ENCODE results near the gene EGFL7. TPM values are rescaled to one million over a fixed set of nuclear protein-coding genes. Genes with fewer than 3 reads are reported as not detected.

Gene EGFL7
- total and polyA plus RNA-seq, 2 of the 13 experiments (the other 11 are each of a cell fraction or from before 2014, with no cell fraction given) = 0.20 to 5.1 TPM

DNA sequence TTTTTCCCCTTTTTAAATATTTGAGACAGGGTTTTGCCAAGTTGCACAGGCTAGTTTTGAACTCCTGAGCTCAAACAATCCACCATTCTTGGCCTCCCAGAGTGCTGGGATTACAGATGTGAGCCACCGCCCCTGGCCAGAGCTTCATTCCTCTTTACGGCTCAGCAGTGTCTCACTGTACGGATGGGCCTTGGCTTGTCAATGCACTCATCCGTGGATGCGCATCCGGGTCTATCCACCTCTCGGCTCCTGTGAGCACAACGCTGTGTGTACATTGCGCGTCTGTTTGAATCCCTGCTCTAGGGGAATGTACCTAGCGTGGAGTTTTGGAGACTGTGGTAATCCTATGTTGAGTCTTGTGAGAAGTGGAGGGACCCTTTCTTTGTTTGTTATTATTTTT is 10.9 kb upstream of the EGFL7 start:
- Histone ChIP-seq H3K4me3 (replicated peaks in 1 of 3; ENCODE audit: insufficient read depth in 1 of 3, low read depth in 2 of 3, low read length in 3 of 3) (no peak overlapping the region), H3K4me2 (ENCODE audit: low read depth, low read length) (no peak overlapping the region), H3K79me2 (ENCODE audit: insufficient read depth, low read length) (no peaks in the 10 kb centered on the region), H4K20me1 (ENCODE audit: insufficient read depth, low read length) (no peaks in the 10 kb centered on the region), H3K27me3 (ENCODE audit: control insufficient read depth in 1 of 2, insufficient read depth in 2 of 2, low read length in 2 of 2) (peaks cover 22 to 55% of the 10 kb centered on the region in 2 experiments; a peak in 4 of 5 replicates), H3K9me3 (ENCODE audit: low read length) (no peaks in the 10 kb centered on the region), H3K4me1 (ENCODE audit: insufficient read depth, low read length) (peaks cover 18% of the 10 kb centered on the region), H3K36me3 (replicated peaks in 1 of 2; ENCODE audit: control insufficient read depth in 1 of 2, insufficient read depth in 2 of 2, low read length in 2 of 2) (no peaks in the 10 kb centered on the region), H3K27ac (ENCODE audit: extremely low read length, insufficient read depth, low read length) (no peak overlapping the region), H2AFZ (ENCODE audit: low read length) (no peak overlapping the region), H3K9ac (ENCODE audit: insufficient read depth, low read depth, low read length) (no peak overlapping the region)
- POLR2A ChIA-PET = no interaction called here
- FAIRE-seq (no peak), DNase-seq (ENCODE audit: low spot score) (no peak), ATAC-seq (no peak)
- TF ChIP-seq ZIK1 (CRISPR knock-in tag; IDR thresholded peaks at IDR 0.05; ENCODE audit: borderline replicate concordance, low read depth) (no peak), ZSCAN9 (CRISPR knock-in tag; IDR thresholded peaks at IDR 0.05; ENCODE audit: borderline replicate concordance) (no peak), ESRRA (CRISPR knock-in tag; IDR thresholded peaks at IDR 0.05; ENCODE audit: low read depth) (no peak), ZNF713 (CRISPR knock-in tag; IDR thresholded peaks at IDR 0.05) (no peak)
- TF ChIP-seq, protein P1, sequence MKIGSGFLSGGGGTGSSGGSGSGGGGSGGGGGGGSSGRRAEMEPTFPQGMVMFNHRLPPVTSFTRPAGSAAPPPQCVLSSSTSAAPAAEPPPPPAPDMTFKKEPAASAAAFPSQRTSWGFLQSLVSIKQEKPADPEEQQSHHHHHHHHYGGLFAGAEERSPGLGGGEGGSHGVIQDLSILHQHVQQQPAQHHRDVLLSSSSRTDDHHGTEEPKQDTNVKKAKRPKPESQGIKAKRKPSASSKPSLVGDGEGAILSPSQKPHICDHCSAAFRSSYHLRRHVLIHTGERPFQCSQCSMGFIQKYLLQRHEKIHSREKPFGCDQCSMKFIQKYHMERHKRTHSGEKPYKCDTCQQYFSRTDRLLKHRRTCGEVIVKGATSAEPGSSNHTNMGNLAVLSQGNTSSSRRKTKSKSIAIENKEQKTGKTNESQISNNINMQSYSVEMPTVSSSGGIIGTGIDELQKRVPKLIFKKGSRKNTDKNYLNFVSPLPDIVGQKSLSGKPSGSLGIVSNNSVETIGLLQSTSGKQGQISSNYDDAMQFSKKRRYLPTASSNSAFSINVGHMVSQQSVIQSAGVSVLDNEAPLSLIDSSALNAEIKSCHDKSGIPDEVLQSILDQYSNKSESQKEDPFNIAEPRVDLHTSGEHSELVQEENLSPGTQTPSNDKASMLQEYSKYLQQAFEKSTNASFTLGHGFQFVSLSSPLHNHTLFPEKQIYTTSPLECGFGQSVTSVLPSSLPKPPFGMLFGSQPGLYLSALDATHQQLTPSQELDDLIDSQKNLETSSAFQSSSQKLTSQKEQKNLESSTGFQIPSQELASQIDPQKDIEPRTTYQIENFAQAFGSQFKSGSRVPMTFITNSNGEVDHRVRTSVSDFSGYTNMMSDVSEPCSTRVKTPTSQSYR (CRISPR knock-in tag; IDR thresholded peaks at IDR 0.05; ENCODE audit: borderline replicate concordance) = no peak
- intact Hi-C loops (cut with micrococcal nuclease; ENCODE audit: unreplicated experiment) (no loop called here), in situ Hi-C loops (cut with HindIII; ENCODE audit: extremely low pct_ligation_motif_present, low pct_unique_long_range_greater_than_20kb) (no loop called here)
- CTCF ChIA-PET (ENCODE audit: low intra/inter-chr PET ratio, low total read pairs) = no interaction called here
- BruUV-seq (replicated peaks) = no TSS peak
- WGBS (ENCODE audit: low lambda C conversion rate) = 71% methylated on average over 10 of the region's 11 CpGs

All from HepG2 (cell line).